Endothelial cell (in vitro differentiated cells): ENCODE results near the gene ZSWIM8. TPM values are rescaled to one million over a fixed set of nuclear protein-coding genes. Genes with fewer than 3 reads are reported as not detected.
"Not testable (repeated sequence)": the region's sequence is repeated elsewhere in the genome, so short reads cannot be mapped to it uniquely, and the experiment has no call there.

Source experiments
- DNase-seq: peaks from one replicate; pipeline ENCODE4 v3.0.0; 2021; ENCODE audit warnings: low spot score
- H3K27ac Mint-ChIP-seq: one replicate; pipeline ENCODE4 v1.8.0; 2021; ENCODE audit warnings: mixed read lengths, inconsistent platforms; ENCODE audit not compliant: unreplicated experiment
- H3K27me3 Mint-ChIP-seq: one replicate; pipeline ENCODE4 v1.8.0; 2021; ENCODE audit warnings: mild to moderate bottlenecking, moderate library complexity, mixed read lengths, inconsistent platforms; ENCODE audit not compliant: unreplicated experiment
- H3K36me3 Mint-ChIP-seq: one replicate; pipeline ENCODE4 v1.8.0; 2021; ENCODE audit warnings: mild to moderate bottlenecking, low read depth, mixed read lengths, inconsistent platforms; ENCODE audit not compliant: unreplicated experiment
- H3K4me1 Mint-ChIP-seq: one replicate; pipeline ENCODE4 v1.8.0; 2021; ENCODE audit warnings: mild to moderate bottlenecking, mixed read lengths, inconsistent platforms; ENCODE audit not compliant: unreplicated experiment
- H3K4me3 Mint-ChIP-seq: one replicate; pipeline ENCODE4 v1.8.0; 2021; ENCODE audit warnings: mild to moderate bottlenecking, mixed read lengths, inconsistent platforms; ENCODE audit not compliant: unreplicated experiment
- H3K9me3 Mint-ChIP-seq: one replicate; pipeline ENCODE4 v1.8.0; 2021; ENCODE audit warnings: mixed read lengths, inconsistent platforms; ENCODE audit not compliant: unreplicated experiment
- CTCF ChIP-seq: fragments of 200-600 bp; sonication (generic); IDR thresholded peaks from one replicate; pipeline ENCODE4 v1.5.0; 2021; ENCODE audit warnings: antibody characterized with exemption; ENCODE audit not compliant: unreplicated experiment
- total RNA-seq: library from RNA; stranded (reverse); fragmentation: NEBNext Ultra II Directional; extraction: Animal tissue kit (Norgen Biotek cat#: 25700); gene quantifications from one replicate; pipeline ENCODE4 v1.2.1, GENCODE V29; 2021; ENCODE audit not compliant: unreplicated experiment

ZSWIM8 gene
- total RNA-seq, 1 donor from 2014 or later, result 176 TPM

- H3K27ac Mint-ChIP-seq, result peak overlapping the region; percentile 87
- H3K27me3 Mint-ChIP-seq, result peaks cover 10% of the 10 kb centered on the region
- no peak for TF ChIP-seq CTCF
- H3K9me3 Mint-ChIP-seq, result no peaks in the 10 kb centered on the region
- peak overlapping the region; percentile 100 for H3K4me3 Mint-ChIP-seq
- peak; percentile 60 for DNase-seq
- peaks cover 32% of the 10 kb centered on the region for H3K4me1 Mint-ChIP-seq
- peaks cover 26% of the 10 kb centered on the region for H3K36me3 Mint-ChIP-seq
Measured at GRCh38 chr10:73785721-73786511, 510 bp downstream of the ZSWIM8 start.

- no peak for DNase-seq
- Mint-ChIP-seq H3K4me3 (peak overlapping the region; percentile 100), H3K9me3 (no peaks in the 10 kb centered on the region), H3K36me3 (peaks cover 32% of the 10 kb centered on the region), H3K4me1 (peaks cover 29% of the 10 kb centered on the region), H3K27ac (peak overlapping the region; percentile 87), H3K27me3 (peaks cover 11% of the 10 kb centered on the region)
- no peak for TF ChIP-seq CTCF
Measured at GRCh38 chr10:73786512-73786885, 1.1 kb downstream of the ZSWIM8 start.

GRCh38 chr10:73787031-73787800, 1.8 kb downstream of the ZSWIM8 start:
- H3K27me3 Mint-ChIP-seq, DNase-seq, H3K9me3 Mint-ChIP-seq: not testable (repeated sequence)
- Mint-ChIP-seq H3K4me3 (peak overlapping the region; percentile 79), H3K4me1 (peaks cover 27% of the 10 kb centered on the region), H3K36me3 (peaks cover 35% of the 10 kb centered on the region), H3K27ac (peak overlapping the region; percentile 18)

GRCh38 chr10:73788864-73789658, 3.7 kb downstream of the ZSWIM8 start:
- no peak for DNase-seq
- Mint-ChIP-seq H3K27ac (no peak overlapping the region), H3K27me3 (peaks cover 14% of the 10 kb centered on the region), H3K4me3 (no peak overlapping the region), H3K9me3 (no peaks in the 10 kb centered on the region), H3K4me1 (peaks cover 16% of the 10 kb centered on the region), H3K36me3 (peaks cover 36% of the 10 kb centered on the region)
- no peak for TF ChIP-seq CTCF

- H3K4me3 Mint-ChIP-seq, result peak overlapping the region; percentile 23
- H3K9me3 Mint-ChIP-seq, result no peaks in the 10 kb centered on the region
- H3K27ac Mint-ChIP-seq, result no peak overlapping the region
- DNase-seq, result no peak
- peaks cover 16% of the 10 kb centered on the region for H3K4me1 Mint-ChIP-seq
- H3K27me3 Mint-ChIP-seq, result peaks cover 14% of the 10 kb centered on the region
- no peak for TF ChIP-seq CTCF
- H3K36me3 Mint-ChIP-seq, result peaks cover 42% of the 10 kb centered on the region
Measured at GRCh38 chr10:73789659-73790055, 4.3 kb downstream of the ZSWIM8 start.
